ENCODE results near the gene ACTL6A.

ACTL6A gene

GRCh38 chr3:179531576-179531975 lies 31.1 kb upstream of the ACTL6A start:
- Histone ChIP-seq H4K20me1 (ENCODE audit: insufficient read depth, low read length) (no peaks in the 10 kb centered on the region), H3K4me1 (ENCODE audit: insufficient read depth, low read length, severe bottlenecking) (no peaks in the 10 kb centered on the region), H3K27ac (ENCODE audit: low read depth, low read length, poor library complexity, severe bottlenecking) (no peak overlapping the region), H3K4me3 (ENCODE audit: low read depth, low read length, poor library complexity, severe bottlenecking) (no peak overlapping the region), H3K79me2 (ENCODE audit: insufficient read depth, low read length) (no peaks in the 10 kb centered on the region), H3K9me2 (ENCODE audit: low read depth, low read length) (no peaks in the 10 kb centered on the region), H3F3A (ENCODE audit: insufficient read depth, low read length) (no peaks in the 10 kb centered on the region), H3K36me3 (ENCODE audit: insufficient read depth, low read length) (no peaks in the 10 kb centered on the region), H3K9me3 (ENCODE audit: low read length) (no peaks in the 10 kb centered on the region), H3K27me3 (ENCODE audit: insufficient read depth, low read length) (no peaks in the 10 kb centered on the region), H3K9ac (ENCODE audit: low read length) (no peak overlapping the region), H3K4me2 (ENCODE audit: low read length) (no peak overlapping the region), H2AFZ (ENCODE audit: low read length) (no peak overlapping the region)
- TF ChIP-seq EZH2 (IDR thresholded peaks at IDR 0.05; ENCODE audit: borderline replicate concordance, low read length), result no peak
- TF ChIP-seq, protein P1, sequence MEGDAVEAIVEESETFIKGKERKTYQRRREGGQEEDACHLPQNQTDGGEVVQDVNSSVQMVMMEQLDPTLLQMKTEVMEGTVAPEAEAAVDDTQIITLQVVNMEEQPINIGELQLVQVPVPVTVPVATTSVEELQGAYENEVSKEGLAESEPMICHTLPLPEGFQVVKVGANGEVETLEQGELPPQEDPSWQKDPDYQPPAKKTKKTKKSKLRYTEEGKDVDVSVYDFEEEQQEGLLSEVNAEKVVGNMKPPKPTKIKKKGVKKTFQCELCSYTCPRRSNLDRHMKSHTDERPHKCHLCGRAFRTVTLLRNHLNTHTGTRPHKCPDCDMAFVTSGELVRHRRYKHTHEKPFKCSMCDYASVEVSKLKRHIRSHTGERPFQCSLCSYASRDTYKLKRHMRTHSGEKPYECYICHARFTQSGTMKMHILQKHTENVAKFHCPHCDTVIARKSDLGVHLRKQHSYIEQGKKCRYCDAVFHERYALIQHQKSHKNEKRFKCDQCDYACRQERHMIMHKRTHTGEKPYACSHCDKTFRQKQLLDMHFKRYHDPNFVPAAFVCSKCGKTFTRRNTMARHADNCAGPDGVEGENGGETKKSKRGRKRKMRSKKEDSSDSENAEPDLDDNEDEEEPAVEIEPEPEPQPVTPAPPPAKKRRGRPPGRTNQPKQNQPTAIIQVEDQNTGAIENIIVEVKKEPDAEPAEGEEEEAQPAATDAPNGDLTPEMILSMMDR (IDR thresholded peaks at IDR 0.05; ENCODE audit: low read length), result no peak

- Histone ChIP-seq H3K9me2 (ENCODE audit: low read depth, low read length) (no peaks in the 10 kb centered on the region), H3K27ac (ENCODE audit: low read depth, low read length, poor library complexity, severe bottlenecking) (no peak overlapping the region), H3K9ac (ENCODE audit: low read length) (no peak overlapping the region), H3K36me3 (ENCODE audit: insufficient read depth, low read length) (no peaks in the 10 kb centered on the region), H3K9me3 (ENCODE audit: low read length) (no peaks in the 10 kb centered on the region), H3F3A (ENCODE audit: insufficient read depth, low read length) (no peaks in the 10 kb centered on the region), H3K27me3 (ENCODE audit: insufficient read depth, low read length) (no peaks in the 10 kb centered on the region), H3K4me2 (ENCODE audit: low read length) (no peak overlapping the region), H2AFZ (ENCODE audit: low read length) (no peak overlapping the region), H4K20me1 (ENCODE audit: insufficient read depth, low read length) (no peaks in the 10 kb centered on the region), H3K79me2 (ENCODE audit: insufficient read depth, low read length) (no peaks in the 10 kb centered on the region), H3K4me3 (ENCODE audit: low read depth, low read length, poor library complexity, severe bottlenecking) (no peak overlapping the region), H3K4me1 (ENCODE audit: insufficient read depth, low read length, severe bottlenecking) (no peaks in the 10 kb centered on the region)
- TF ChIP-seq, protein P1 (IDR thresholded peaks at IDR 0.05; ENCODE audit: low read length), result no peak
- TF ChIP-seq EZH2 (IDR thresholded peaks at IDR 0.05; ENCODE audit: borderline replicate concordance, low read length), result no peak
Measured at GRCh38 chr3:179533274-179533673, 29.5 kb upstream of the ACTL6A start.

DNA sequence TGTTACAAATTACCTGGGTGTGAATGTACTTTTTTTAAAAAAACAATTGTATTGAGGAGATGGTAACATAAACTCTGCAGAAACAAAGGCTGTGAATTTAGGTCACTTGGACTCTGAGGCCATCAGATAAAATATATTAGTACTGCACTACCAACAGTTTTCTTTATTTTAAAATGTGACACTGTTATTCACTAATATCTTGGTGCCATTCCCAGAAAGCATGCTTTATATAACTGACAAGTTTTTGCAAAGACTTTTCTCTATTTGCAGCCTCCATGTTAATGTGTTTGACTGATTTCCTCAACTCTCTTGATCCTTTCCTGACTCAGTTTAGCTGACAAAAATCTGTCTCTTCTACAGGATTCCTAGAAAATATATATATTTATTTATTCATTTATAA lies 26.5 kb upstream of the ACTL6A start:
- Histone ChIP-seq H3K79me2 (ENCODE audit: insufficient read depth, low read length) (no peaks in the 10 kb centered on the region), H3K4me1 (ENCODE audit: insufficient read depth, low read length, severe bottlenecking) (no peaks in the 10 kb centered on the region), H3F3A (ENCODE audit: insufficient read depth, low read length) (no peaks in the 10 kb centered on the region), H4K20me1 (ENCODE audit: insufficient read depth, low read length) (no peaks in the 10 kb centered on the region), H3K9me3 (ENCODE audit: low read length) (no peaks in the 10 kb centered on the region), H3K4me2 (ENCODE audit: low read length) (no peak overlapping the region), H3K27me3 (ENCODE audit: insufficient read depth, low read length) (no peaks in the 10 kb centered on the region), H3K27ac (ENCODE audit: low read depth, low read length, poor library complexity, severe bottlenecking) (no peak overlapping the region), H3K9me2 (ENCODE audit: low read depth, low read length) (no peaks in the 10 kb centered on the region), H3K36me3 (ENCODE audit: insufficient read depth, low read length) (no peaks in the 10 kb centered on the region), H3K4me3 (ENCODE audit: low read depth, low read length, poor library complexity, severe bottlenecking) (no peak overlapping the region), H3K9ac (ENCODE audit: low read length) (no peak overlapping the region), H2AFZ (ENCODE audit: low read length) (no peak overlapping the region)
- TF ChIP-seq, protein P1 (IDR thresholded peaks at IDR 0.05; ENCODE audit: low read length), result no peak
- no peak for TF ChIP-seq EZH2 (IDR thresholded peaks at IDR 0.05; ENCODE audit: borderline replicate concordance, low read length)

Measured in OCI-LY1 (cell line).